HepG2 (cell line): ENCODE results near the gene KDM1B. TPM values are rescaled to one million over a fixed set of nuclear protein-coding genes. Genes with fewer than 3 reads are reported as not detected.
A peak's percentile ranks its signal among the peaks of the same experiment; 100 is the strongest.

Source experiments
- FLYWCH1 ChIP-seq: sonication (generic); formaldehyde crosslinking; IDR thresholded peaks from 2 replicates; pipeline ENCODE4 v1.8.1; 2023; ENCODE audit warnings: mild to moderate bottlenecking, missing genetic modification reagents
- HNRNPK ChIP-seq: fragments of 200-400 bp; formaldehyde crosslinking; IDR thresholded peaks from 2 replicates; pipeline ENCODE4 v1.6.1; 2018; ENCODE audit warnings: low read length, low read depth, moderate library complexity, mild to moderate bottlenecking; ENCODE audit not compliant: poor library complexity, severe bottlenecking
- MEF2D ChIP-seq: sonication (generic); formaldehyde crosslinking; IDR thresholded peaks from 2 replicates; pipeline ENCODE4 v1.5.1; 2020; ENCODE audit warnings: mild to moderate bottlenecking, missing genetic modification reagents
- NFE2 ChIP-seq: sonication (generic); formaldehyde crosslinking; IDR thresholded peaks from 2 replicates; pipeline ENCODE4 v1.4.0; 2020; ENCODE audit warnings: missing genetic modification reagents
- POGZ ChIP-seq: sonication (generic); formaldehyde crosslinking; IDR thresholded peaks from 2 replicates; pipeline ENCODE4 v1.4.0; 2020; ENCODE audit warnings: mild to moderate bottlenecking, missing genetic modification reagents
- REPIN1 ChIP-seq: sonication (generic); formaldehyde crosslinking; IDR thresholded peaks from 2 replicates; pipeline ENCODE4 v1.8.0; 2022; ENCODE audit warnings: missing genetic modification reagents, low read depth, mild to moderate bottlenecking, borderline replicate concordance
- RNF219 ChIP-seq: sonication (generic); formaldehyde crosslinking; IDR thresholded peaks from 2 replicates; pipeline ENCODE4 v1.5.0; 2020; ENCODE audit warnings: mild to moderate bottlenecking, missing genetic modification reagents
- SALL2 ChIP-seq: sonication (generic); formaldehyde crosslinking; IDR thresholded peaks from 2 replicates; pipeline ENCODE4 v1.8.1; 2023; ENCODE audit warnings: mild to moderate bottlenecking, missing genetic modification reagents, inconsistent platforms
- SMAD9 ChIP-seq: sonication (generic); formaldehyde crosslinking; IDR thresholded peaks from 2 replicates; pipeline ENCODE4 v1.5.1; 2020; ENCODE audit warnings: mild to moderate bottlenecking, missing genetic modification reagents
- SP2 ChIP-seq: sonication (generic); formaldehyde crosslinking; IDR thresholded peaks from 2 replicates; pipeline ENCODE4 v1.5.1; 2020; ENCODE audit warnings: mild to moderate bottlenecking, missing genetic modification reagents
- U2AF2 ChIP-seq: fragments of 200-400 bp; formaldehyde crosslinking; IDR thresholded peaks from 2 replicates; pipeline ENCODE4 v1.6.1; 2017; ENCODE audit warnings: low read depth, mild to moderate bottlenecking, low read length
- YEATS4 ChIP-seq: sonication (generic); formaldehyde crosslinking; IDR thresholded peaks from 2 replicates; pipeline ENCODE4 v1.4.0; 2020; ENCODE audit warnings: missing genetic modification reagents, borderline replicate concordance
- ZBTB46 ChIP-seq: sonication (generic); formaldehyde crosslinking; IDR thresholded peaks from 2 replicates; pipeline ENCODE4 v1.4.0; 2020; ENCODE audit warnings: mild to moderate bottlenecking, missing genetic modification reagents, borderline replicate concordance
- ZBTB7B ChIP-seq: sonication (generic); formaldehyde crosslinking; IDR thresholded peaks from 2 replicates; pipeline ENCODE4 v1.4.0; 2020; ENCODE audit warnings: missing genetic modification reagents
- ZNF160 ChIP-seq: sonication (generic); formaldehyde crosslinking; IDR thresholded peaks from 2 replicates; pipeline ENCODE4 v1.8.0; 2022; ENCODE audit warnings: mild to moderate bottlenecking, inconsistent platforms, missing genetic modification reagents
- ZNF24 ChIP-seq: fragments of 450-650 bp; IDR thresholded peaks from 2 replicates; pipeline ENCODE4 v1.6.1; 2017; ENCODE audit warnings: antibody characterized with exemption, mild to moderate bottlenecking
- ZNF572 ChIP-seq: sonication (generic); formaldehyde crosslinking; IDR thresholded peaks from 2 replicates; pipeline ENCODE4 v1.5.1; 2020; ENCODE audit warnings: mild to moderate bottlenecking, missing genetic modification reagents
- ZNF670 ChIP-seq: sonication (generic); formaldehyde crosslinking; IDR thresholded peaks from 2 replicates; pipeline ENCODE4 v1.8.0; 2022; ENCODE audit warnings: mild to moderate bottlenecking, missing genetic modification reagents, borderline replicate concordance
- ZNF674 ChIP-seq: sonication (generic); formaldehyde crosslinking; IDR thresholded peaks from 2 replicates; pipeline ENCODE4 v1.5.0; 2020; ENCODE audit warnings: low read depth, mild to moderate bottlenecking, missing genetic modification reagents
- polyA plus RNA-seq, 8 experiments: library from polyadenylated mRNA; depleted of rRNA in 3 of 8; stranded (reverse) in 7 of 8; unstranded in 1 of 8; fragments of >200 nt; fragmentation: Illumina TruSeq in 4 of 8; extraction: Trizol in 4 of 8; gene quantifications; 2 replicates each; pipeline versions ENCODE4 v1.2.1 to v1.2.3, GENCODE V29; 2011 to 2016; ENCODE audit warnings: low read depth in 4 of 8, missing spikeins in 1 of 8, mixed read lengths in 1 of 8; ENCODE audit not compliant: insufficient read depth in 1 of 8
- total RNA-seq, 5 experiments: library from RNA; depleted of rRNA; stranded (reverse); fragments of >200 nt; fragmentation: Illumina TruSeq; extraction: Trizol; gene quantifications; 2 replicates each; pipeline ENCODE4 v1.2.3, GENCODE V29; 2016; ENCODE audit warnings: low read depth in 1 of 5
- TF ChIP-seq, protein P1 (sequence below): sonication (generic); formaldehyde crosslinking; IDR thresholded peaks from 2 replicates; pipeline ENCODE4 v1.4.0; 2020; ENCODE audit warnings: missing genetic modification reagents, borderline replicate concordance

Gene KDM1B
- total and polyA plus RNA-seq, 2 of the 13 experiments (the other 11 are each of a cell fraction or from before 2014, with no cell fraction given), result 9.8 to 13.2 TPM

DNA sequence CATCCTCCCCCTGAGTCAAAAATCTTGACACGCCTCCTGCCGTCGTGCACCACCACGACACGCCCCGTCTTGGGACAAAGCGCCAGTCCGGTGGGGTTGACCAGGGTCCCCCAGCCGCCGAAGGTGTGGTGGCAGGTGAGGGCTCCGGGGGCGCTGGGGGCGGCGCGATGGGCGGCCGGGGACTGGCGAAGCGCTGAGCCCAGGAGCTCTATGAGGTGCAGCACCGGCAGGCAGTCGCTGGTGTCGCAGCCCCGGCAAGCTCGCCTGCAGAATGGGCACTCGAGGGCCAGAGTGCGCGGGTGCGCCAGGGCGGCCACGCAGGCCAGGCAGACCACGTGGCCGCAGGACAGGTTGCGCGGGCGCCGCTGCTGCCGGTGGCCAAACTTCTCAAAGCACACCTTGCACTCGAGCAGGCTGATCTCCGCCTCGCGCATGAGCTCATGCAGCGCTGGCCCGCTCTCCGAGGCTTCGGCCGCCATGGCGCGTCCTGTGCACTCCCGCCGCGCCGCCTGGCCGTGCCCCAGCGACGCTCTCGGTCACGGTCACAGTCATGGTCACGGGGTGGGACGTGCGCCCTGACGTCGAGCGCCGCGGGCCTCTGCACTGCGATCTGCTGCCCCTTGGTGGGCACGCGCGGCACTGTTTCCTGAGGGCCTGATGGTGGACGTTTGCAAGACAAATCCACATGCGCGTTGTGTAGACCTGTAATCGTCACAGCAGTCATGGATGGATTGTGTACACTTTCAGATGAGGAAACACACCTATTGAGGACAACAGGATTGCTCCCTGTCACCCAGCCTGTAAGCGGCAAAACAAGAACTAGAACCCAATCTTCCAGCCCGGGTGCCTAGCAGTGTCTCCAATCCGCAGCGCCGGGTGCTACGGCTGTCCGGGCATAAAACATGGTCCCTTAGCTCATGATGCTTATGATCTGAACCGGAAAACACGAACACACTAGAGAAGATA is 32.8 kb upstream of the KDM1B start, which contains the start of gene NHLRC1 (continued):
- peak; percentile 84 for TF ChIP-seq YEATS4 (CRISPR knock-in tag)
- peak; percentile 88 for TF ChIP-seq ZBTB7B (CRISPR knock-in tag)
- TF ChIP-seq SMAD9 (CRISPR knock-in tag), result peak; percentile 73; the same call in 1 of the 2 replicates
- TF ChIP-seq ZBTB46 (CRISPR knock-in tag), result no peak
- peak; percentile 92 for TF ChIP-seq MEF2D (CRISPR knock-in tag)
- TF ChIP-seq REPIN1 (CRISPR knock-in tag), result peak; percentile 100
- TF ChIP-seq HNRNPK, result no peak
- no peak; the same call in 1 of the 2 replicates for TF ChIP-seq SP2 (CRISPR knock-in tag)
- no peak for TF ChIP-seq ZNF24
- no peak for TF ChIP-seq FLYWCH1
- TF ChIP-seq, protein P1, sequence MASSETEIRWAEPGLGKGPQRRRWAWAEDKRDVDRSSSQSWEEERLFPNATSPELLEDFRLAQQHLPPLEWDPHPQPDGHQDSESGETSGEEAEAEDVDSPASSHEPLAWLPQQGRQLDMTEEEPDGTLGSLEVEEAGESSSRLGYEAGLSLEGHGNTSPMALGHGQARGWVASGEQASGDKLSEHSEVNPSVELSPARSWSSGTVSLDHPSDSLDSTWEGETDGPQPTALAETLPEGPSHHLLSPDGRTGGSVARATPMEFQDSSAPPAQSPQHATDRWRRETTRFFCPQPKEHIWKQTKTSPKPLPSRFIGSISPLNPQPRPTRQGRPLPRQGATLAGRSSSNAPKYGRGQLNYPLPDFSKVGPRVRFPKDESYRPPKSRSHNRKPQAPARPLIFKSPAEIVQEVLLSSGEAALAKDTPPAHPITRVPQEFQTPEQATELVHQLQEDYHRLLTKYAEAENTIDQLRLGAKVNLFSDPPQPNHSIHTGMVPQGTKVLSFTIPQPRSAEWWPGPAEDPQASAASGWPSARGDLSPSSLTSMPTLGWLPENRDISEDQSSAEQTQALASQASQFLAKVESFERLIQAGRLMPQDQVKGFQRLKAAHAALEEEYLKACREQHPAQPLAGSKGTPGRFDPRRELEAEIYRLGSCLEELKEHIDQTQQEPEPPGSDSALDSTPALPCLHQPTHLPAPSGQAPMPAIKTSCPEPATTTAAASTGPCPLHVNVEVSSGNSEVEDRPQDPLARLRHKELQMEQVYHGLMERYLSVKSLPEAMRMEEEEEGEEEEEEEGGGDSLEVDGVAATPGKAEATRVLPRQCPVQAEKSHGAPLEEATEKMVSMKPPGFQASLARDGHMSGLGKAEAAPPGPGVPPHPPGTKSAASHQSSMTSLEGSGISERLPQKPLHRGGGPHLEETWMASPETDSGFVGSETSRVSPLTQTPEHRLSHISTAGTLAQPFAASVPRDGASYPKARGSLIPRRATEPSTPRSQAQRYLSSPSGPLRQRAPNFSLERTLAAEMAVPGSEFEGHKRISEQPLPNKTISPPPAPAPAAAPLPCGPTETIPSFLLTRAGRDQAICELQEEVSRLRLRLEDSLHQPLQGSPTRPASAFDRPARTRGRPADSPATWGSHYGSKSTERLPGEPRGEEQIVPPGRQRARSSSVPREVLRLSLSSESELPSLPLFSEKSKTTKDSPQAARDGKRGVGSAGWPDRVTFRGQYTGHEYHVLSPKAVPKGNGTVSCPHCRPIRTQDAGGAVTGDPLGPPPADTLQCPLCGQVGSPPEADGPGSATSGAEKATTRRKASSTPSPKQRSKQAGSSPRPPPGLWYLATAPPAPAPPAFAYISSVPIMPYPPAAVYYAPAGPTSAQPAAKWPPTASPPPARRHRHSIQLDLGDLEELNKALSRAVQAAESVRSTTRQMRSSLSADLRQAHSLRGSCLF (CRISPR knock-in tag), result no peak; the same call in 1 of the 2 replicates
- peak; percentile 100 for TF ChIP-seq POGZ (CRISPR knock-in tag)
- TF ChIP-seq ZNF572, result no peak
- peak; percentile 89; the same call in 1 of the 2 replicates for TF ChIP-seq ZNF674
- TF ChIP-seq SALL2 (CRISPR knock-in tag), result peak; percentile 84; the same call in 1 of the 2 replicates
- TF ChIP-seq RNF219 (CRISPR knock-in tag), result no peak
- no peak for TF ChIP-seq NFE2
- peak; percentile 96 for TF ChIP-seq ZNF160
- TF ChIP-seq U2AF2, result no peak
- TF ChIP-seq ZNF670 (CRISPR knock-in tag), result peak; percentile 96; the same call in 1 of the 2 replicates
